NCI-H1105 (cell line): ENCODE data around the gene CNR1.
"Not testable (repeated sequence)": the region's sequence is repeated elsewhere in the genome, so short reads cannot be mapped to it uniquely, and the experiment has no call there.

ENCODE experiments used
- DNase-seq: peaks from one replicate; lab custom pipeline; 2025; lab: John Stamatoyannopoulos, UW

CNR1 gene

DNA sequence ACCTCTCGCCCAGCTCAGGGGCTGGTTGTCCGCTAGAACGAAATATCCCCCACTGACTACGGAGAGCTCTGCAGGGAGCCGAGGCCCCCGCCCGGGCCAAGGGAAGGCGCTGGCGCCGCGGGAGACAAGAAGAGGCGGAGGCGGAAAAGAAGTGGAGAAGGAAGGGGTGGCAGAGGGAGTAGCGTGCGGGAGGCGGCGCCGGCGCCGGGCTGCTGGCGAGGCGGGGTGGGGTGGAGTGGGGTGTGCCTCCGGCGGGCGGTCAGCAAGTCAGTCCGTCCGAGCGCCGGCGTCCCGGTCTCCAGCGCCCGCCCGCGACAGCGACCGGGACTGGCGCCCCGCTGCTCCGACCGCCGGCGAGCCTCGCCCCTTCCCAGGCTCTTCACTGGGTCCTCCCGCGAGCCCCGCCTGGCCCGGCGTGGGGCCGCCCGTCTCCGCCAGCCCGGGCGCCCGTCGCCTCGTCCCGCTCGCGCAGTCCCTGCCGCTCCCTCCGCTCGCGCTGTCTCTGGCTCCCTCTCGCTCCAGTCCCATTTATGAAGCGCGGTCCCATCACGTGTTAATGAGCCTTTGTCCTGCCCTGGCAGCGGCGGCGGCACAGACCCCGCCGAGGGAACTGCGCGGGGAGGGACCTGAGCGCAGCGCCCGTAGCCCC lies at the start of gene CNR1:
Gene CNR1, minus strand, starts transcription at position 504 of the 649 bp plus-strand sequence. CDS start 21,073 bp downstream, outside the sequence.
- DNase-seq, result peak; percentile 62

DNA sequence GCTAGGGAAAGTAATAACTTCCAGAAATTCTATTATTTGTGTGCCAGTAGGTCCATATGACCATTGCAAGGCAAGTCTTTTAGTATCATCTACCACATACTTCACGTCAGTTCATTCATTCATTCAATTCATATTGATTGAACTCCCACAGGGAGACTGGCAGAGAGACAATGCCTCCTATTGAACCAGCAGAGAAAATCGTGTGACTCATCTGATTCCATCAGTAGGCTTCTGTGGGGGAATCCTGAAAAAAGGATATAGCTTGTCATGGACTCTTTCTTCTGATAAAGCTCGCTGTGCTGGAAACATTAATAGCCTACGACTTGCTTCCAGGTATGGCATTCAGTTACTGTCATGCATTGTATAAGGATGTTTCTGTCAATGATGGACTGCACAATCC lies 45.3 kb upstream of the CNR1 start:
- DNase-seq, result no peak

- no peak for DNase-seq
These were observed 43.2 kb upstream of the CNR1 start for GRCh38 chr6:88209301-88209700.

DNA sequence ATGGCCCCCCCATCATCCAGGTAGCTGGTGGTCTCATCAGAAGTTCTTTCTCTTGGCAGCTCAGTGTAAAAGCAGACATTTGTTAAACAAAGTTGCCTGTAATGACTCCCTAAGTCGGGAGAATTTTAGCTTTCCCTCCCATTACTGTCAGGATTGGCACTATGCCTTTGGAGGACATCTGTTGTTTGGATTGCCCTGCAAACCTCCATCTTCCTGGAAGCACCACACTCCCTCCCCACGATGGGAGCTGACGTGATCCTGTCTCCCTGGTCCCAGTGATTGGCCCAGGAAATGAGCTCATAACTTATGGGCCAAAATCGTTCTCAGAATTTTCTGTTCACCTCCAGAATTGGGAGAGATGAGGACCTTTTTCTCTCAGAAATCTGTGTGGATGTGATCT lies 42.6 kb upstream of the CNR1 start:
- no peak for DNase-seq

DNA sequence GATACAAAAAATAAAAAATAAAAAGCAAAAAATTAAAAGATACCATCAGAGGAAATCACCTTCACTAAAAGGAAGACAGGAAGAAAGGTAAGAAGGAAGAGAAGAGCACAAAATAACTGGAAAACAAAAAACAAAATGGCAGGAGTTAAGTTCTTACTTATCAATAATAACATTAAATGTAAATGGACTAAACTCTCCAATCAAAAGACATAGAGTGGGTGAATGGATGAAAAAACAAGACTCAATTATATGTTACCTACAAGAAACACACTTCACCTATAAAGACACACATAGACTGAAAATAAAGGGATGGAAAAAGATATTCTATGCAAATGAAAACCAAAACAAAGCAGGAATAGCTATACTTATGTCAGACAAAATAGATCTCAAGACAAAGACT lies 35.6 kb upstream of the CNR1 start:
- DNase-seq, result not testable (repeated sequence)

DNA sequence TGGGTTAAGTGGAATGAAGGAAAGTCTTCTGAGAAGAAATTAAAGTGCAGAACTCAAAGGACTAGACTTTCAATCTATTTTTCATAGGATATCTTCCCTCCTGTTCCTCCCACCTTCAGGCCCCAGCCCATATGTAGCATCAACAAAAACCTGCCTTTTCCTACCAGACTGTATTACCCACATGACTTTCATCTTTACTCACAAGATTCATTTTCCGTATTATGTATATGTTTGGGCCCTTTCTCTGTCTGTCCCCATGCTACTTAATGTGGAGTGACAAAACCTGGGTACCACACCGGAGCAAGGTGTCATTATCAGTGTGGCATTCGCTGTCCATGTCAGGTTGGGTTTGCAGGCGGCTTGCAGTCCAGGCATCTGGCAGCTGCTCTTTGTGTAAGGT lies 18.8 kb upstream of the CNR1 start:
- DNase-seq, result no peak

DNA sequence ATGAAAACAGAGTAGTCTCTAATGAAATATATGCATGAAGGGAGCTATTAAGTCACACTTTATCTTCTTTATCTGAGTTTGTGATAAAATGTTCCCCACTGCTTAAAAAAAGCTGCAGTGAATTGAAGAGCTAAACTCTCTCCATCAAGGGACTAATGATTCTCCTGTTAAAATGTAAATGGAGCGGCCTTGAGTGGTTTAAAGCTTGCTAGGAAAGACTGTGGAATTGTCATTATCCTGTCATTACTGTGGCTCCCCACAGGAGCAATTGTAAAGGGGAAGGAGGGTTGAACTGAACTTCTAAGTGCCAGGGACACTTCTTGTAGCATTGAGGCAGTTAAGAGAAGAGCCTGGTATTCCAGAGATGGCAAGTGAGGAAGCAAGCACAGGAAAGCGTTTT lies 17.3 kb upstream of the CNR1 start:
- no peak for DNase-seq

GRCh38 chr6:88179692-88180091 lies 13.5 kb upstream of the CNR1 start:
- DNase-seq, result no peak

- no peak for DNase-seq
These were observed 11.9 kb upstream of the CNR1 start for GRCh38 chr6:88177961-88178464.

GRCh38 chr6:88174906-88175305 lies 8.8 kb upstream of the CNR1 start:
- DNase-seq, result no peak

GRCh38 chr6:88171312-88171711 lies 5.2 kb upstream of the CNR1 start:
- no peak for DNase-seq

DNA sequence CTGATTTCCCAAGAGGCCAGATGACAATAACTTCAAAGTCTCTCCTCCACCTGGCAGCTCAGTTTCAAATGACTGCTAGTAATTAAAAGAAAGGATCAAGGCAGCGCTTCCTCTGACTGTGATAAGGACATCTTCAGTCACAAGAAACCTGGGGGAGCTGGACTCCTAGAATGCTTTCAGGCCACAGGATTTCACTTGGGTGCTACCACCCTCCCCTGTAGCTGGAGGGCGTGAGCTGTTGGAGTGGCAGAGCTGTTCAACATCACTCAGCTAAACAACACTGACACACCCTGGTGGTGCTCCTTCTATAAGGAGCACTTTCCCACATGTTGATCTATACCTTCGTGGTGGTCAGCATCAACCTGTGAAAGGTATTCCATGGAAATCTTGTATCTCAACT lies 2.2 kb upstream of the CNR1 start:
- no peak for DNase-seq

- DNase-seq, result no peak
These were observed 1.3 kb upstream of the CNR1 start for GRCh38 chr6:88167352-88167937.

DNA sequence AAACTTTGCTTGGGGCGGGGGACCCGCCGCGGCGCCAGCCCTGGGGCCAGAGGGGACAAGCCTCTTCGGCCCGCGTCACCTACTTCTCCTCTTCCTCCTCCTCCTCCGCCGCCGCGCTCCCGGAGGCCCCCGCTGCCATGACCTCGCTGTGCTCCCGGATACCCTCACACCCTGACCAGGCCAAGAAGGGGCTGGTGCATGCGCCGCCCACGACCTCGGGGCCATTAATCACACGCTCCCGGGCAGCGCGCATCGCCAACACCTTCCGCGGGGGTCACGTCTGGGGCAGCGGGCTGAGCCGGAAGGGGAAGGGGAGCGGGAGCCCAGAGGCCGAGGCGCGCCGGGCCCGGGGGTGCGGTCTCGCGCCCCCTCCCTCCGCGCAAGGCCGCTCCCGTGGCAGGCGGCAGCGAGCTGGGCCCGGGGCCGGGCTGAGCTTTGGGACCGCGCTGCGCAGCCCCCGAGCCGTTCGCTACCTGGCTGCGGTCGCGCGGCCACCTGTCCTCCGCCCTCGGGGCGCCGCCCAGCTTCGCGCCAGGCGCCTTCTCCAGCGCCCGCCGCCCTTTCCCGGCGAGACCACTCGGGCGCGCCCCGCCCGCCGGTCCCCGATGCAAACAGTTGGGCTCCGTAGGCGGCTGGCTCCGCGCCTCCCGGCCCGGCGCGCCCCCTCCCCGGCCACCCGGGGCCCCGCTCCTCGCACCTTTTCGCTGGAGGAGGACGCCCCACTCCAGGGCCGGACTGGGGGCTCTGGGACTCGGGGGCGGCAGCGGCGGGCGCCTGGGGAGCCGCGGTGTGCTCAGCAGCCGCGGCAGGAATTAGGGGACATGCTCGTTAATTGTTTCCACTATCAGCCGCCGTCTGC lies 575 bp upstream of the CNR1 start:
- no peak for DNase-seq

GRCh38 chr6:88165087-88165843 lies 882 bp downstream of the CNR1 start:
- no peak for DNase-seq

- no peak for DNase-seq
These were observed 2.1 kb downstream of the CNR1 start for GRCh38 chr6:88164061-88164460.

DNA sequence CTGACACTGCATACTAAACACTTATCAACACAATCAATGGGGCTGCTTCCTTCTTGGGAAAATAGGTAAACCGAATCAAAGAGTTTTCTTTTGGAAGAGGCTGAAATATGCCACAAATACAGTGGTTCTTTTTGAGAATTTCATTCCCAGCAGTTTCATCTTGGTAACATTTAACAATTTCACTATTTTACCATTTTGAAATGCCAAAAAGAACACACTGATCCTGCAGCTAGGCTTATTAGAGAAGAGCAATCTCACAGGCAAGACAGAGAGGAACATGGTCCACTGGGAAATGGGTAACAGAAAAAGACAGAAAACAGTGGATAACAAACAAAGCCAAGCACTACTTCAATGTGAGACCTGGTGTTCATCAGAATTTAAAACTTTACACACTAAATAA lies 2.5 kb downstream of the CNR1 start:
- DNase-seq, result no peak

DNA sequence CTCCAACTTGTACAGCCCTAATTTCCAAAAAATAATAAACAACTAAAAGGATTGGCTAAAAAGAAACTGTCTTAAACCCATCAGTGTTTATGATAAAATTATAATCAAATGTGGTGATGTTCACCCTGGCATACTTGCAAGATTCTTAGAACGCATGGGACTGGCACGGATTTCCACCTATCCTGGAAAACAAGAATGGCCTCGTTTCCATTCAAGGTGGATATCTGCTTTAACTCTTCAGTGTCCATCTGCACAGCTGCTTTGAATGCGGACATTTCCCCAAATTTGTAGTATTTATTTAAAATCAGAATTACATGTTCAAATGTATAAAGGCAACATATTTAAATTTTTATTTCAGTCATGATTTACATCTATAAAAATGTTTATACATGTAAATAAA lies 4.2 kb downstream of the CNR1 start:
- no peak for DNase-seq

GRCh38 chr6:88157106-88157505 lies 9.0 kb downstream of the CNR1 start:
- no peak for DNase-seq

- no peak for DNase-seq
These were observed 20.7 kb downstream of the CNR1 start for GRCh38 chr6:88145298-88145963.

DNA sequence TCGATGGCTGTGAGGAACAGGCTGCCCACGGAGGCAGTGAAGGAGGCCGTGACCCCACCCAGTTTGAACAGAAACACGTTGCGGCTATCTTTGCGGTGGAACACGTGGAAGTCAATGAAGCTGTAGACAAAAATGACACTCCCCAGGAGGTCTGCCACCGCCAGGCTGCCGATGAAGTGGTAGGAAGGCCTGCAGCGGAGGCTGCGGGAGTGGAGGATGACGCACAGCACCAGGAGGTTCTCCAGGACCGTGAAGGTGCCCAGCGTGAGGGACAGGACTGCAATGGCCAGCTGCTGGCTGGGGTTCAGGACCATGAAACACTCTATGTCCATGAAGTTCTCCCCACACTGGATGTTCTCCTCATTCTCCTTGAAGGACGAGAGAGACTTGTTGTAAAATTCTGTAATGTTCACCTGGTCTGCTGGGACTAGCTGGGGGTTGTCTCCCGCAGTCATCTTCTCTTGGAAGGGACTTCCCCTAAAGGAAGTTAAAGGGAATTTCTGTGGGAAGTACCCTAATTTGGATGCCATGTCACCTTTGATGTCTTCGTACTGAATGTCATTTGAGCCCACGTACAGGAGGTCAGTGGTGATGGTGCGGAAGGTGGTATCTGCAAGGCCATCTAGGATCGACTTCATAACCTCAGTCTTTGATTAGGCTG lies 21.4 kb downstream of the CNR1 start:
- DNase-seq, result no peak
